SH-SY5Y (cell line): ENCODE measurements around the gene HARS1.

ENCODE experiments used
- GATA2 ChIP-seq: IDR thresholded peaks from 2 replicates; pipeline ENCODE4 v1.6.1; 2011; ENCODE audit warnings: mild to moderate bottlenecking, low read depth, low read length
- GATA3 ChIP-seq: IDR thresholded peaks from 2 replicates; pipeline ENCODE4 v1.6.1; 2011; ENCODE audit warnings: low read depth, mild to moderate bottlenecking, low read length, moderate library complexity

GRCh38 chr5:140634103-140634502, 57.1 kb downstream of the HARS1 start:
- no peak for TF ChIP-seq GATA3
- no peak for TF ChIP-seq GATA2
